ENCODE data around the gene MRPL57. TPM values are rescaled to one million over a fixed set of nuclear protein-coding genes. Genes with fewer than 3 reads are reported as not detected.

Gene MRPL57
- total RNA-seq, 4 donors from 2014 or later: 32.1 to 53.8 (median 47.6) TPM

- Histone ChIP-seq H3K4me3 (no peak overlapping the region), H3K36me3 (no peaks in the 10 kb centered on the region), H3K27ac (no peak overlapping the region), H3K27me3 (no peaks in the 10 kb centered on the region), H3K4me1 (no peaks in the 10 kb centered on the region), H3K9me3 (no peaks in the 10 kb centered on the region)
- DNase-seq (no peak), ATAC-seq (no peak)
- no peak for TF ChIP-seq CTCF (IDR thresholded peaks at IDR 0.05 in 4 of 5, conservative IDR thresholded peaks at IDR 0.05 in 1 of 5)
- no peak for TF ChIP-seq POLR2A (IDR thresholded peaks at IDR 0.05)
- intact Hi-C loops (cut with DNase I; ENCODE audit: low total_unique reads): no loop called here
- in situ Hi-C loops (cut with MboI; ENCODE audit: low sequenced_read_pairs in 4 of 4): no loop called here
These were observed 51.5 kb downstream of the MRPL57 start for GRCh38 chr13:21227917-21228316.

Other genes with a start within 250 kb of the MRPL57 start
- 10 to 100 TPM; 11.5 to 34.1 (median 18.8) TPM for gene LATS2, start 115.1 kb upstream of the MRPL57 start, total RNA-seq
- 10 to 100 TPM; 46.8 to 84.1 (median 68.2) TPM for gene SAP18, start 36.5 kb upstream of the MRPL57 start, total RNA-seq
- under 1 TPM in 2 of 4 donors, not detected in 2; 0.13 to 0.24 TPM for gene SKA3, start 106 bp upstream of the MRPL57 start, total RNA-seq